HG02571 (cell line): ENCODE results near the gene LRRC45.

Experiments
- ATAC-seq: cut with Tn5 transposase; IDR thresholded peaks from one replicate; pipeline ENCODE4 v1.9.1; 2021; ENCODE audit warnings: mild to moderate bottlenecking, moderate library complexity; ENCODE audit not compliant: unreplicated experiment

The LRRC45 gene

DNA sequence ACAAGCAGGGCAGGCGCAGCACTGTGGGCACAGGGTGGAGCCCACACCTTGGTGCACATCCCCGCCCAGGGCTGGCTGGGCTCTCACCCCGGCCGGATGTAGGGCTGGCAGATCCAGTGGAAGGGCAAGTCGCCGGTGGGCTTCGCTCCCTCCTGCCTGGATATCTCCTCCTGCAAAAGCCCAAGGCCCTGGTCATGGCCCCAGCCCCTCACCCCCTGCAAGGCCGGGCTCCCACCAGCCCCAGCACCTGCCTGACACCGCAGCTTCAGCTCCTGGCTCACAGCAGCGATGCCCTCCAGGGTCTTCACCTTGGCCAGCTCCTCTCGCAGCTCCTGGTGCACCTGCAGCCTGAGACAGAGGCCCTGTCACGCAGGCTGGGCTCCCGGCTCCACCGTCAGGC, 37.5 kb downstream of the LRRC45 start:
- ATAC-seq = no peak

DNA sequence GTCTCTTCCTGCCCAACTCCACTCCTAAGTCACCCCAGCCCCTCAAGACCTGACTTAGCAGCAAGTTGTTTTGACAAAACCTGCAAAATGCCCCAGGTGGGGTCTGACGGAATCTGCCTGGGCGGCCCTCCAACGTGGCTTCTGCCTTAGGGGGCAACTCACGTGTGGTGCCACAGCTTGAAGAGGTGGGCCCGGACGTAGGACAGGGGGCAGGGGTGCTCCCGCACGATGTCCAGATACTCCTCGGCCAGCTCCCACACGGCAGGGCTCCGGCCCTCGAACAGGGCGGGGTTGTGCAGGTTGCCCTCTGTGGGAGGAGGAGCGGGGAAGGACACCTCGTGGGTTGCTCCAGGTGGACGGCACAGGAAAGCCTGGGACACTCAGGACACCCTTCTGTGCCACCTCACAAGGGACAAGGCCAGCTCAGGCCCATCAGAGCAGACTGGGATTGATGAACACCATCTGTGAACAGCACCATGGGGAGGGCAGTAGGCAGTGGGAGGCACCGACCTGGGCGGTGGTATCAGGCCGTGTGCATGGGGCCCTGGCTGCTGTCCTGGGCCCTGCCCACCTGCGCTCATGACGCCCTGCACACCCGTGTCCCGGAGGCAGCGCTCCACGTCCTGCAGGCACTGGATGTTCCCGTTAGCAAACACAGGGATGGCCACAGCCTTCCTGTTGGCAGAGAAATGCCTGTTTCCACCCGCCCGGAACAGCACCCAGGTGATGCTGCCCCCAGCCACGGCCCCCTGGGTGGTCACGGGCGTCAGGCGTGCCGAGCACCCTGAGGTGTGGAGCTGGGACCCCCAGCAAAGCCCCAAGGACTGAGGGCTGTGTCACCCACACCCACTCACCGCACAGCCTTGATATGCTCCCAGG, 38.2 kb downstream of the LRRC45 start:
- no peak for ATAC-seq

DNA sequence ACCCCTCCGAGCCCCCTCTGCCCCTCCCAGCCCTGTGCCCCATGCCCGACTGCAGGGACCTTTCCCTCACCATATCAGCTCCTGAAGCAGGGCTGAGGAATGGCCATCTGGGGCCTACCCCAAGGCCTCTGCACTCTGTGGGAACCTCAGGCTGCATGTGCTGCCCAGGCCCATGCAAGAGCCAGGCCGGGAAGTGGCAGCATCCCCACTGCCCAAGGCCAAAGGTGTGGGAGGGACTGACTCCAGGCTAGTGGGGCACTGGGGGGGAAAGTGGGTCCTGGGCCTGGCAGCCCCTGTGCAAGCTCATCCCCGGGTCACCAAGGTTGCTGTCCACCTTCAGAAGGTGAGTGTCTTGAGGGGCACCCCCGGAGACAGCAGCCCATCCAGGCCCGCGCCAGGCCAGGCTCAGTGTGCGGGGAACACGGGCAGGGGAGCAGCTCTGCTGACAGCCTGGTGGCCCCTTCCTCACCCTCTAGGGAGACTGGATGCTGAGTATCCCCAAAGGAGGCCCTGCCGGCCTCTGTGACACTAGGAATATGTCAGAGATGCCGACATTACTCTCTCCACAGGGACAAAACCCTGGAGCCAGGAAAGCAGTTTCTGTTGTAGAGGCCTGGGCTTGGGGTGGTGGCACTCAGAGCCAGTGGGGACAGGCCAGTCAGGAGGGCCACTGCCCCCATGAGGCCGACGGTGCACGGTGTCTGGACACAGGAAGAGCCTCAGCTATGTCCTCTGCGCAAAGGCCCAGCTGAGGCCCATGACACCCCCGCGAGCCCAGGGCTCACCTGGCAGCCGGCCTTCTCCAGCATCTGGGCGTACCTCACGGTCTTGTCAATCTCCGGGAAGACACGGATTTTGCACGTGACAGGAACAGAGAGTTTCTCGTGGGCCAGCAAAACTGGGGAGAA, 39.2 kb downstream of the LRRC45 start:
- no peak for ATAC-seq

DNA sequence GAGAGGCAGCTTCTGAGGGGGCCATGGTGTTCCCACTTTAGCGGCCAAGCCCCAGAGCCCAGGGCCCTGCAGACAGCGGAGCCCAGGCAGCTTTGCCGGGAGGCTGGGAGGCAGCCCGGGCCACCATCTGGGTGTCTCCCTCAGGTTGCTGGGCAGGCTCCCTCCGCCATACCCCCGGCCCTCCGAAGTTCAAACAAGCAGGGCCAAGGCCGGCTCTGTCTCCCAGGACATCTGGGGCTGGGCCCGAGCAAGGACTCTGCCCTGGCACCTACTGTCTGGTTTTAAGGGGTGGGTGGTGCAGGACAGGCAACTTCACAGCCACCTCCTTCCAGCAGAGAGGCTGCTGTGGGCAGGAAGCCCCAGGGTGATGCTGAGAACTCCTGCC, 39.9 kb downstream of the LRRC45 start:
- no peak for ATAC-seq

DNA sequence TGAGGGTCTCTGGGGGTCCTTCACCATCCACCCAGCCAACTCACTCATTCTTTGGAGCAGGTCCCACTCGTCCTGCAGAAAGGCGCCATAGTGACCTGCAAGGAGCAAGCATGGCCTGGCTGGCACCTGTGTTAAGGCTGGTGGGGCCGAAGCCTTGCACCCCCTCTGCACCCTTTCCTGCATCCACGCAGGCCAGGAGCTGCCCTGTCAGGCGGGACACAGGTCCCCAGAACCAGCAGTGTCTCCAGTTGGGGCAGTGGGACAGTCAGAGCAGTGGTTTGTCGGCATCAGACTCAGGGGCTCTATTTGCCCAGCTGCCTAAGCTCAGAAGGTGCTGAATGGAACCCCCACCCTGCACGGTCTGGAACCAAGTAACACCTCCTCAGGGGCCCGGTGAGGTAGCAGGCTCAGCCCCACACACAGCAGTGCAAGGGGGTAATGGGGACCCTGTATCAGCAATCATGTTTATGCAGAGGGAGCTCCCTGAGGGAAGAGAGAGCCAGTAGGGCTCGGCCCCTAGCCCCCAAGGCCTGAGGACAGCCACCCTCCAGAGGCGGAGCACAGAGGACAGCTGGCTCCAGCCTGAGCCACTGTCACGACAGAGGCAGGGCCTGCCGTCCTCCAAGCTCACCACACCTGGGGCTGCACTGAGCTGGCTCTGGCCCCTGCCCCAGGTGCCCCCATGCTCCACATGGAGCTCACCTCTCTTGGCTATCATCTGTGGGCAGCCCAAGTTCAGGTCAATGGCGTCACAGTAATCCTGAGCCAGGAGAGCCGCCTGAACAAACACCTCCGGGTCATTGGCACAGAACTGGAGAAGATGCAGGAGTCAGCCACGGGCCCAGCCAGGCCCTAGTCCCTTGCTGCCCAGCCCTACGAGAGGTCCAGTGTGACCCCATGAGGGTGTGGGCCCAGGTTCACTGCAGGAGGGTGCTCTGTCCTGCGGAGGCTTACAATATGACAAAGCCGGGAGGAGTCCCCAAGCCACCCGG, 40.6 kb downstream of the LRRC45 start:
- ATAC-seq = no peak

DNA sequence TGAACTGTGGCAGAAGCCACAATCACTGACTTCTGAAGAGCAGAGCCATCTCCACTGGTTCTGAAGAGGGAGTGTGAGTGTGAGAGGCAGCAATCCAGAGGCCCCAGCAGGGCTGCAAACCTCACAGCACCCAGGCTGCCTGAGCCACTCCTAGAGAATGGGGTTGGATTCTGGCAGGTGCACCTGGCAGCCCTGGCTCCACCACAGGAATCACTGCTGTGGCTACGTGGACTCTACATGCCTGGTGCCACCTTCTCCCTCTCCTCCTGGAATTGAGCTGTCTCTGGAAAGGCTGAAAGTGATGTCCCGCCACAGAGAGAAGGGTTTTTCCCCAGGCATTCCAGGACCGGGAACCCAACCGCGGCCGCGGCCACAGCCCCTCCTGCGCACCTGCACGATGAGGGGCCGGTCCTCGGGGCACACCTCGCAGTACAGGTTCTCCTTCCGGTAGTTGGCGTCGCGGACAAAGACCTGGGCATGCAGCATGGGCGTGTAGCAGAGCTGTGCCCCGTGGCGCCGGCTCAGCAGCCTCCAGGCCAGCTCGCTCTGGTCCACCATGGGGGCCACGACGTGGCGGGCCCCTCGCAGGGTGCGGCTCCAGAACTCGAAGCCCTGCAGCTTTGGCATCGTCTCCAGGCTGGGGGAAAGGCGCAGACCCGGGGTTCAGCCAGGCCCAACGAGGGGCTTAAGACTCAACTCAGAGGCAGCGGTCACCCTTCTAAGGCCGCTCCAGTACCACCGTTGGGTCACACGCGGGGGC, 41.5 kb downstream of the LRRC45 start:
- no peak for ATAC-seq

DNA sequence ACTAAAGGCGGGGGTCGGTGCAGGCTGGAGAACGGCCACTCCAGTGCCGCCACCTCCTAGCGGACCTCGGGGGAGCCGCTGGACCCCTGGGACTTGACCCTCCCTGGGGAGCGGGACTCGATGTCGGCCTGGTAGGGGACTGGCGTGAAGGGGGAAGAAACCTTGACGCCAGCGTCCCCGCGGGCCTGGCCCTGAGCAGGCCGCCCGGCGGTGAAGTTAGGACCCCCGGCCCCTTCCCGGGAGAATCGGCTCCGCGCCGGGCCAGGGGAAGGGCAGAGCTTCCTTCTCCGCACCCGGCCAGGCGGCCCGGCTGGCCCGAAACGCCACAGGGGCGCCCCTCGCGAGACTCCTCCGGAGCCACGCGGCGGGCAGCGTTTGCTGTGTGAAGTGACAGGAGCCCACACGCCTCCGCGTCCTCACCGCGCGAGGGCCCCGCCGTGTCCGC, 42.1 kb downstream of the LRRC45 start:
- ATAC-seq = no peak

DNA sequence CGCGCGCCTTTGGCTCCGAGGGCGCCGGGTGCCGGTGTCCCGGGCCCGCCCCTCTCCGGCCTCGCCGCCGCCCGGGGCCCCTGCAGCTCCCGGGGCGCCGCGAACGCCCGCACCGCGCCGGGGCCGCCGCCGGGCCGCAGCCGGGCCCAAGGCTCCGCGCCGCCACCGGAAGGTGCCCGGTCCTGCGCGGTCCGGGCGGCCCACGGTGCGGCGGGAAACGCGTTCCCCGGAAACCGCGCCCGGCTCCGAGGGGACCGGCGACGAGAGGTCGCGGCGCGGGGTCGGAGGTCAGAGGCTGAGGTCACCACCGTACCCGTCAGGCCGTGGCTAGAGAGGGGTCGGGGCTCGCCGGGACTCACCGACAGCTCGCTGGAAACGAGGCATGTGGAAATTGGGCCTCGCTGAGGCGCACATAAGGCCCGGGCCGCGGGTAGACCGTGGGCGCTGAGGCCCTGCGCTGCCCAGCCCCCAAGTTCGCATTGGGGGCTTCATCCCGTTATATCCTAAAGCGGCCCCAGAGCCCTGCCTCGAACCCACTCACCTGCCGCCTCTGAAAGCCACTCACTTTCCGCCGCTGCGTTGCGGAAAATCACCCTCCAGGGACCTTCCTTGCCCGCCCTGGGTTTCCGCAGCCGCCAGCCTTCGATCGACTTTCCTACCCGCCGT, 42.7 kb downstream of the LRRC45 start, which contains the start of gene DUS1L:
Gene DUS1L, minus strand, starts transcription at position 167 of the 666 bp plus-strand sequence. CDS start 745 bp downstream, outside the sequence.
- ATAC-seq = peak; percentile 49

DNA sequence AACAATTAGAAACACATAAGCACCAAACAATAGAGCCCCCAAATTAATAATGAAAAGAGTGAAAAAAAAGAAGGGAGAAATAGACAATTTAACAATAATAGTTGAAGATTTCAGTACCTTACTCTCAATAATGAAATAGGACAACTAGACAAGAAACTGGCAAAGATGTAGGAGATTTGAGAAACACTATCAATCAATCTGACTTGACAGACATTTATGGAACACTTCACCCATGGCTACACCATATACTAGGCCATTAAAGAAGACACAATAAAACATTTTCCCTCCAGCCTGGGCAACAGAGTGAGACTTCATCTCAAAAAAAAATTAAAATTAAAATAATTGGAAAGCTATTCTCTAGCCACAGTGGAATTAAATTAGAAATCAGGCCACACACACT, 47.5 kb downstream of the LRRC45 start:
- ATAC-seq = no peak

DNA sequence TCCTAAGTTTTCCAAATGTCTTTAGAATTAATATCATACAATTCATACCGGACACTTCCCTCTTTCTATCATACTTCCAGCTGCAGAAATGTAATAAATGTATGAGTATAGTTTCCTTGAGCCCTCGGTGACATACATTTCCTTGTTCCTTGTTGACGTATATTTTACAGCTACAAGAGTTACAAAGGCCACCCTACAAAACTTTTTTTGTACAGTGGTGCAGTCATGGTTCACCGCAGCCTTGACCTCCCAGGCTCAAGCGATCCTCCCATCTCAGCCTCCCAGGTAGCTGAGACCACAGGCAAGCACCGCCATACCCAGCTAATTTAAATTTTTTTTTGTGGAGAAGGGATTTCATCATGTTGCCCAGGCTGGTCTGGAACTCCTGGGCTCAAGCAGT, 49.7 kb downstream of the LRRC45 start:
- ATAC-seq = no peak

DNA sequence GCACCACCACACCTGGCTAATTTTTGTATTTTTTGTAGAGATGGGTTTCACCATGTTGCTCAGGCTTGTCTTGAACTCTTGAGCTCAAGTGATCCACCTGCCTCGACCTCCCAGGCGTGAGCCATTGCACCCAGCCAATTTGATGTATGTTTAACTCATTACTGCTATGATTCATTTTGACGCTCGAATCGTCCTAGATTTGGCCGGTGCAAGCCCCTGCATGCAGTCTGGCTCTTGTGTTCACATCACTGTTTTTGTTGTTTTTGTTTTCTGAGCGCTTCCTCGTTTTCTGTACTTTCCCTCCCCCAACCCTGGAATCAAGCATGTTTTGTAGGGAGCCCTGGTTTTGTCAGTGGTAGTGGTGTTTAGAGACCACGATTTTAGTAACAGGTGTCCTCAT, 50.3 kb downstream of the LRRC45 start:
- ATAC-seq = no peak

DNA sequence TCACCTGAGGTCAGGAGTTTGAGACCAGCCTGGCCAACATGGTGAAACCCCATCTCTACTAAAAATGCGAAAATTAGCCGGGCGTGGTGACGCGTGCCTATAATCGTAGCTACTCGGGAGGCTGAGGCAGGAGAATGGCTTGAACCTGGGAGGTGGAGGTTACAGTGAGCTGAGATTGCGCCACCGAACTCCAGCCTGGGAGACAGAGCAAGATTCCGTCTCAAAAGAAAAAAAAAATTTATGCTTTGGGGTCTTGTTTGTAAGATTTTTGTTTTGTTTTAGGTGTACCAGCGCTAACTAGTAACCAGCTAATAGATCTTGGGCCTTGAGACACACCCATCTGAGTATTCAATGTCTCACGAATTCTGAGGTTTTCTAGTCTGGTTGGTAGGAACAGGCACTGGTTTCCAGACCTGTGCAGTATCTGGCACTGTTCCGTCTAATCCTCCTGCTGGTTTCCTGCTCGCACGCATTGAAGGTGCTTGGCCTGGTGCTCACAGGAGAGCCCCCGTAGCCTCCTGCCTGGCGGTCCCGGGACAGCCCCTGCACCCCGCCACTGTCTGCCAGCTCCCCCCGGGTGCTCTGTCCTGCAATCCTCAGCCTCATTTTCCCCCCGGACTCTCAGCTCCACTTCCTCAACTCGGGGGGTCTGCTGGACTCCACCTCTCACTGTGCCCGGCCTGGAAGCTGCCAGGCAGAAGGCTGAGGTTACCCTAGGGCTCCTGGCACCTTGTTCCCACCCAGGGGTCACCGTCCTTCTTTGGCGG, 53.1 kb downstream of the LRRC45 start:
- ATAC-seq = no peak

DNA sequence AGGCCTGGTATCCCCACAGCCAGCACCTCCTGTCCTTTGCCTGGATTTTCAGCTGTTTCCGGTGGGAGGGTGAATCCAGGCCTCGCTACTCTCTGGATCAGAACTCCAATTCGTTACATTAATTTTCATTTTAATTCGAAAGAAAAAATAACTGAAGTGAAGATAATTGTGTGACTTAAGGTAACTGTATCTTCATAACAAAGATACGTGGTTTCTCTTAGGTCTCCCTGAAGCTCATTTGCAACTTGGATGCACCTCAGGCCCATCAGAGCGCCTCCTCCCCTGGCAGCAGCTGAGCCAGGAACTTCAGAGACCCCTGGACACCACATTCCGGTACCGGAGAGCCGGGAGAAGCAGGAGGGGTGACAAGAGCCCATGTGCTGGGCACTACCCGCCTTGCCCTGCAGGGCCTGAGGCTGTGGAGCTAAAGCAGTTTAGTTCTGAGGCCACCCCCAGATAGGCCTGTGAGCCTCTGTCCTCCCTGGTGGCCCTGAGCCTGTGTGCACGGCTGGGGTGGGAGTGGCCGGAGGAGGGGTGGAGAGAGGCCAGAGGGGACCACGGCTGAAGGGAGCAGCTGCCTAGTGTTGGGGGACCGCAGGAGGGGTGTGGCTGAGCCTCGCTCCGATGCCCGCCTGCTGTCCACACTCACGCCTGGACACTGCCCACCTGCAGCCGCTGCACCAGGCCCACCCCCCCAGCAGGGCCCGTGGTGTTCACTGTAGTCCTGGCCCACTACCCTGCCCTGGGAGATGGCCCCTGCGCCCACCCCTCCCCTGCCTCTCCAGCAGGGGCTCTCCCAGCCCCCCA, 53.9 kb downstream of the LRRC45 start:
- ATAC-seq = no peak

DNA sequence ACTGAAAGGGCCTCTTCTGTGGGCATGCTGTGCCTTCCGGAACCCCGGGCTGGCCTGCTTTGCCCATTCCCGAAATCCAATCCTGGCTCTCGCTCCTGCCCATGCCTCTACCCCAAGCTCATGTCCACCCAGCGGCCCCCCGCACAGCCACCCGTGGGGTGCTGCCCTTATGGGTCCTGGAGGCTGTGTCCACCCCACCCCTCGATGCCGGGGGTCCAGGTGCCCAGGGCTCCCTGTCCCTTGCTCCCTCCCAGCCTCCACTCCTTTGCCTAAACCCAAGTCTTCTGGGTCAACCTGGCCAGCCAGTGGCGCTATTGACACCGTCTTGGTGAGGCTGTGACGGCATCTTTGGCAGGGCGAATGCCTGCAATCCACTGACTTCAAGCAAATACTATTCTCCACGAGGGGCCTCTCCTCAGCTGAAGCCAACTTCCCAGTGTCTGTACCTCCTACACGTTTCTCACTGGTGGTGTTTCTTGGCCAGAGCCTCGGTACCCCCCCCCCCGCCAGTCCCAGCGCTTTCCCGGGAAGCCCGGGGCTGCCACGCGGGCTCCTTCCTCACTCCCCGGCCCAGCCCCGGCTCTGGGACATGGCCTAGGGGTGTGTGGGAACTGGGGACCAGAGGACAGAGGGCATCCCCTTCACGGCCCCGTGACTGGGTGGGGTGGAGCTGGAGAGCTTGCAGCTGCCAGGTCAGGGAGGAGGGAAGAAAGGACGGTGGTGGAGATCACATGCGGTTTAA, 54.7 kb downstream of the LRRC45 start:
- no peak for ATAC-seq

DNA sequence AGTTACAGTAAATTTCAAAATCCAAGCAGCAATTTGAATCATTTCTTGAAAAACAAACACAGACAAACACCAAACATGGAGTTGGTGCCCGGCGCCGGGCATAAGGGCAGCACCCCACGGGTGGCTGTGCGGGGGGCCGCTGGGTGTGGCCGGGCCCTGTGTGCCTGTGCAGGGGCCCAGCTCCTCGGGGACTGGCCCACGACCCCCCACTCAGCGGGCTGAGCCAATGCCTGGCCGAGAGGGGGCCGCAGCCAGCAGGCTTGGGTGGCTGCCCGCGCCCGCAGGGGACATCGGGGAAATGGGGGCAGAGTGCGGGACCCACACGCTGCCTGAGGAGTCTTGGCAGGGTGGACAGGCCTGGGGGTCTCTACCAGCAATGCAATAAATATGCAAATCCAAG, 55.3 kb downstream of the LRRC45 start:
- no peak for ATAC-seq

DNA sequence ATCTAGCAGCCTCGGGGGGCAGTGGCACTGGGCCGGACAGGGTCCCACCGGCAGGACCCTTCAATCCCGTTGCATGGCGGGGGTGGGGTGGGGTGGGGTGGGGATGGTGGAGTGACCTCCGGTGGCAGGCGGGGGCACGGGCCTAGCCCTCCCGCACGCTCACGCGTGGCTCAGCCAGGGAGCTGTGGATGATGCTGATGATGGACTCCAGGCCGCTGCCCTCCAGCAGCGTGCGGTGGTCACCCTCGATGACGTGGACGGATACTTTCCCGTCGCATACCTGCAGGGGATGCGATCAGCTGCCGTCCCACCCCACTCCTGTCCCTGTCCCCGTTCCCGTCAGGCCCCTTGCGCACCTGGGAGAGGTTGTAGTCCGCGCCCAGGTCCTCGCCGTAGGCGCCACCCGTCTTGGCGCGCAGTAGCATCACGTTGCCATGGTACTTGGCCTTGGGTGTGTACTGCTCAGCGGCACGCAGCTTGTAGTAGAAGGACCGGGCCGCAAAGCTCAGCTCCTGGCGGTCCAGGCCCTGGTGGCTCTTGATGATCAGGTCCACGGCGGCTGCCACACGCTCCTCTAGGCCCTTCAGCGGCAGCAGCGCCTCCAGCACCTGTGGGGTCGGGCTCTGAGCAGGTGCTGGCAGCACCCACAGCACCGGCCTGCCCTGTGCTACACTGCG, 56.0 kb downstream of the LRRC45 start:
- ATAC-seq = no peak
